H9 (cell line): ENCODE results near the gene SELENOK. TPM values are rescaled to one million over a fixed set of nuclear protein-coding genes. Genes with fewer than 3 reads are reported as not detected.

Experiments used
- DNase-seq: peaks from one replicate; pipeline ENCODE4 v3.0.0-alpha.2; 2017
- H2AFZ ChIP-seq: one replicate; pipeline ENCODE4 v1.6.1; 2013; ENCODE audit warnings: mild to moderate bottlenecking, low read length, control low read depth, moderate library complexity
- H2AK5ac ChIP-seq: 2 replicates; pipeline ENCODE4 v1.6.1; 2013; ENCODE audit warnings: low read length, control low read depth, mixed read lengths; ENCODE audit not compliant: insufficient read length
- H2BK120ac ChIP-seq: one replicate; pipeline ENCODE4 v1.6.1; 2013; ENCODE audit warnings: low read depth, mild to moderate bottlenecking, low read length, control low read depth, inconsistent platforms; ENCODE audit not compliant: poor library complexity, severe bottlenecking
- H2BK12ac ChIP-seq: 2 replicates; pipeline ENCODE4 v1.6.1; 2013; ENCODE audit warnings: low read length, control low read depth, mixed read lengths, low read depth; ENCODE audit not compliant: insufficient read length
- H2BK15ac ChIP-seq: 2 replicates; pipeline ENCODE4 v1.6.1; 2013; ENCODE audit warnings: low read depth, low read length, control low read depth
- H2BK20ac ChIP-seq: one replicate; pipeline ENCODE4 v1.6.1; 2013; ENCODE audit warnings: low read depth, mild to moderate bottlenecking, low read length, control low read depth, inconsistent platforms; ENCODE audit not compliant: poor library complexity, severe bottlenecking
- H2BK5ac ChIP-seq: 2 replicates; pipeline ENCODE4 v1.6.1; 2013; ENCODE audit warnings: low read length, control low read depth, mixed read lengths; ENCODE audit not compliant: insufficient read length
- H3K14ac ChIP-seq: 2 replicates; pipeline ENCODE4 v1.6.1; 2013; ENCODE audit warnings: low read length, control low read depth; ENCODE audit not compliant: insufficient read depth
- H3K18ac ChIP-seq: 2 replicates; pipeline ENCODE4 v1.6.1; 2013; ENCODE audit warnings: low read depth, mild to moderate bottlenecking, mixed read lengths, low read length, control low read depth; ENCODE audit not compliant: insufficient read length
- H3K23ac ChIP-seq: 2 replicates; pipeline ENCODE4 v1.6.1; 2013; ENCODE audit warnings: low read length, control low read depth, mixed read lengths, low read depth; ENCODE audit not compliant: insufficient read length
- H3K23me2 ChIP-seq: 2 replicates; pipeline ENCODE4 v1.6.1; 2013; ENCODE audit warnings: low read depth, mild to moderate bottlenecking, mixed read lengths, low read length, control low read depth; ENCODE audit not compliant: insufficient read length, poor library complexity, severe bottlenecking
- H3K27ac ChIP-seq: 2 replicates; pipeline ENCODE4 v1.5.1; 2013; ENCODE audit warnings: low read length, control low read depth, mixed read lengths, low read depth; ENCODE audit not compliant: insufficient read length
- H3K27me3 ChIP-seq: 2 replicates; pipeline ENCODE4 v1.6.1; 2013; ENCODE audit warnings: low read length, control low read depth, inconsistent platforms; ENCODE audit not compliant: insufficient read depth
- H3K4ac ChIP-seq: 2 replicates; pipeline ENCODE4 v1.6.1; 2013; ENCODE audit warnings: low read depth, mild to moderate bottlenecking, control low read depth, inconsistent platforms, low read length, moderate library complexity
- H3K4me1 ChIP-seq: 2 replicates; pipeline ENCODE4 v1.6.1; 2013; ENCODE audit warnings: low read length, control low read depth, inconsistent platforms; ENCODE audit not compliant: insufficient read depth
- H3K4me2 ChIP-seq: 2 replicates; pipeline ENCODE4 v1.6.1; 2013; ENCODE audit warnings: low read length, control low read depth, mixed read lengths; ENCODE audit not compliant: insufficient read length, insufficient read depth
- H3K56ac ChIP-seq: 2 replicates; pipeline ENCODE4 v1.6.1; 2013; ENCODE audit warnings: low read depth, mild to moderate bottlenecking, mixed read lengths, low read length, control low read depth; ENCODE audit not compliant: insufficient read length
- H3K79me1 ChIP-seq: 2 replicates; pipeline ENCODE4 v1.6.1; 2013; ENCODE audit warnings: low read depth, mild to moderate bottlenecking, moderate library complexity, low read length, control low read depth, inconsistent platforms; ENCODE audit not compliant: insufficient read depth, poor library complexity, severe bottlenecking
- H3K79me2 ChIP-seq: 2 replicates; pipeline ENCODE4 v1.6.1; 2013; ENCODE audit warnings: low read length, control low read depth, inconsistent platforms; ENCODE audit not compliant: insufficient read depth
- H3K9ac ChIP-seq: 2 replicates; pipeline ENCODE4 v1.6.1; 2013; ENCODE audit warnings: low read length, control low read depth, mixed read lengths; ENCODE audit not compliant: insufficient read length; ENCODE audit errors: extremely low read depth
- H3K9me3 ChIP-seq: one replicate; pipeline ENCODE4 v1.6.1; 2013; ENCODE audit warnings: low read depth, low read length, inconsistent platforms; ENCODE audit not compliant: control insufficient read depth
- H3T11ph ChIP-seq: one replicate; pipeline ENCODE4 v1.6.1; 2013; ENCODE audit warnings: mild to moderate bottlenecking, low read length, control low read depth, inconsistent platforms
- H4K20me1 ChIP-seq: one replicate; pipeline ENCODE4 v1.6.1; 2013; ENCODE audit not compliant: control insufficient read depth, insufficient read length, insufficient read depth
- H4K5ac ChIP-seq: 2 replicates; pipeline ENCODE4 v1.6.1; 2013; ENCODE audit warnings: low read depth, mild to moderate bottlenecking, mixed read lengths, low read length, control low read depth; ENCODE audit not compliant: insufficient read length
- H4K8ac ChIP-seq: replicated peaks from 2 replicates; pipeline ENCODE4 v1.6.1; 2013; ENCODE audit warnings: low read length, control low read depth, mixed read lengths, low read depth; ENCODE audit not compliant: insufficient read length
- H4K91ac ChIP-seq: 2 replicates; pipeline ENCODE4 v1.6.1; 2013; ENCODE audit warnings: low read depth, mild to moderate bottlenecking, moderate library complexity, mixed read lengths, low read length, control low read depth; ENCODE audit not compliant: insufficient read length
- H3K27ac Mint-ChIP-seq, 3 experiments: 2 replicates in 2 of 3; 3 replicates in 1 of 3; pipeline ENCODE4 v1.8.0; 2020 to 2021; ENCODE audit warnings: mixed read lengths in 3 of 3, mild to moderate bottlenecking in 1 of 3, moderate library complexity in 1 of 3
- H3K27me3 Mint-ChIP-seq: 2 replicates; pipeline ENCODE4 v1.8.0; 2021; ENCODE audit warnings: low read depth, mild to moderate bottlenecking, moderate library complexity, mixed read lengths
- H3K36me3 Mint-ChIP-seq, 3 experiments: 2 replicates in 2 of 3; 3 replicates in 1 of 3; pipeline ENCODE4 v1.8.0; 2020 to 2021; ENCODE audit warnings: low read depth in 3 of 3, mixed read lengths in 3 of 3; ENCODE audit not compliant: insufficient read depth in 1 of 3
- H3K4me1 Mint-ChIP-seq, 2 experiments: 2 replicates each; pipeline ENCODE4 v1.8.0; 2020; ENCODE audit warnings: mixed read lengths in 2 of 2
- H3K4me3 Mint-ChIP-seq, 2 experiments: 2 replicates in 1 of 2; 3 replicates in 1 of 2; pipeline ENCODE4 v1.8.0; 2020 to 2021; ENCODE audit warnings: mild to moderate bottlenecking in 2 of 2, mixed read lengths in 2 of 2, moderate library complexity in 1 of 2
- H3K9me3 Mint-ChIP-seq, 2 experiments: 2 replicates in 1 of 2; 3 replicates in 1 of 2; pipeline ENCODE4 v1.8.0; 2020; ENCODE audit warnings: mild to moderate bottlenecking in 2 of 2, mixed read lengths in 2 of 2, moderate library complexity in 1 of 2
- WGBS: extraction: QIAGEN DNeasy Blood & Tissue Kit; methylation state at CpG from one replicate; pipeline ENCODE4 v1.1.7; 2013; ENCODE audit warnings: missing lambda C conversion rate, low lambda C conversion rate, mixed read lengths; ENCODE audit not compliant: insufficient read length; ENCODE audit errors: extremely low coverage; 5-methylcytosine and 5-hydroxymethylcytosine counted together
- total RNA-seq: library from RNA; stranded (reverse); gene quantifications from 2 replicates; pipeline ENCODE4 v1.2.1, GENCODE V29; 2021
- TF ChIP-seq, protein P1 (sequence below): fragments of 200-600 bp; sonication (generic); conservative IDR thresholded peaks from 3 replicates; pipeline ENCODE4 v1.8.0; 2021; ENCODE audit warnings: antibody characterized with exemption, mild to moderate bottlenecking

Gene SELENOK
- total RNA-seq, 1 experiment from 2014 or later = 34.6 TPM

- no peaks in the 10 kb centered on the region for H3K27me3 ChIP-seq
- no peak overlapping the region for H2AFZ ChIP-seq
- H2BK12ac ChIP-seq = no peak overlapping the region
- no peaks in the 10 kb centered on the region for H3K9me3 Mint-ChIP-seq
- H3K4ac ChIP-seq = no peak overlapping the region
- no peak overlapping the region for H3K4me2 ChIP-seq
- no peak overlapping the region for H3K27ac ChIP-seq
- DNase-seq = no peak
- peaks cover 1 to 23% (median 9%) of the 10 kb centered on the region in 3 experiments; a peak in 6 of 7 replicates for H3K36me3 Mint-ChIP-seq
- H3K14ac ChIP-seq = no peak overlapping the region
- no peaks in the 10 kb centered on the region for H3K9me3 ChIP-seq
- H3K4me1 ChIP-seq = no peaks in the 10 kb centered on the region
- no peak overlapping the region for H4K91ac ChIP-seq
- no peak overlapping the region for H2BK15ac ChIP-seq
- H3K79me2 ChIP-seq = no peaks in the 10 kb centered on the region
- no peaks in the 10 kb centered on the region for H3K79me1 ChIP-seq
- peaks cover 5 to 9% of the 10 kb centered on the region in 2 experiments for H3K4me1 Mint-ChIP-seq
- H3K27me3 Mint-ChIP-seq = no peaks in the 10 kb centered on the region
- H3K9ac ChIP-seq = no peak overlapping the region
- H2BK120ac ChIP-seq = no peak overlapping the region
- no peak overlapping the region for H4K8ac ChIP-seq
- TF ChIP-seq, protein P1, sequence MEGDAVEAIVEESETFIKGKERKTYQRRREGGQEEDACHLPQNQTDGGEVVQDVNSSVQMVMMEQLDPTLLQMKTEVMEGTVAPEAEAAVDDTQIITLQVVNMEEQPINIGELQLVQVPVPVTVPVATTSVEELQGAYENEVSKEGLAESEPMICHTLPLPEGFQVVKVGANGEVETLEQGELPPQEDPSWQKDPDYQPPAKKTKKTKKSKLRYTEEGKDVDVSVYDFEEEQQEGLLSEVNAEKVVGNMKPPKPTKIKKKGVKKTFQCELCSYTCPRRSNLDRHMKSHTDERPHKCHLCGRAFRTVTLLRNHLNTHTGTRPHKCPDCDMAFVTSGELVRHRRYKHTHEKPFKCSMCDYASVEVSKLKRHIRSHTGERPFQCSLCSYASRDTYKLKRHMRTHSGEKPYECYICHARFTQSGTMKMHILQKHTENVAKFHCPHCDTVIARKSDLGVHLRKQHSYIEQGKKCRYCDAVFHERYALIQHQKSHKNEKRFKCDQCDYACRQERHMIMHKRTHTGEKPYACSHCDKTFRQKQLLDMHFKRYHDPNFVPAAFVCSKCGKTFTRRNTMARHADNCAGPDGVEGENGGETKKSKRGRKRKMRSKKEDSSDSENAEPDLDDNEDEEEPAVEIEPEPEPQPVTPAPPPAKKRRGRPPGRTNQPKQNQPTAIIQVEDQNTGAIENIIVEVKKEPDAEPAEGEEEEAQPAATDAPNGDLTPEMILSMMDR = no peak
- no peak overlapping the region for H3K4me3 Mint-ChIP-seq
- WGBS = no CpG with 5 or more reads among the region's 10 CpGs
- no peak overlapping the region for H3K27ac Mint-ChIP-seq
- H2AK5ac ChIP-seq = no peak overlapping the region
- H3K18ac ChIP-seq = no peak overlapping the region
- no peaks in the 10 kb centered on the region for H4K20me1 ChIP-seq
- H3T11ph ChIP-seq = no peak overlapping the region
- no peak overlapping the region for H2BK5ac ChIP-seq
- no peak overlapping the region for H3K56ac ChIP-seq
- no peak overlapping the region for H2BK20ac ChIP-seq
- no peaks in the 10 kb centered on the region for H3K23me2 ChIP-seq
- H4K5ac ChIP-seq = no peak overlapping the region
- no peak overlapping the region for H3K23ac ChIP-seq
Measured at GRCh38 chr3:53837331-53837730, 54.3 kb downstream of the SELENOK start.
